GM19238 (cell line): Measurements from ENCODE around the gene KPNA6.
"Not testable (repeated sequence)": the region's sequence is repeated elsewhere in the genome, so short reads cannot be mapped to it uniquely, and the experiment has no call there.

ENCODE experiments used
- DNase-seq: peaks from one replicate; pipeline ENCODE4 v3.0.0; 2011; ENCODE audit warnings: low spot score; ENCODE audit not compliant: insufficient read length

Gene KPNA6

GRCh38 chr1:32138965-32139364, 31.1 kb downstream of the KPNA6 start:
- no peak for DNase-seq

- DNase-seq = no peak
Observed at GRCh38 chr1:32142446-32143301, 34.8 kb downstream of the KPNA6 start.

DNA sequence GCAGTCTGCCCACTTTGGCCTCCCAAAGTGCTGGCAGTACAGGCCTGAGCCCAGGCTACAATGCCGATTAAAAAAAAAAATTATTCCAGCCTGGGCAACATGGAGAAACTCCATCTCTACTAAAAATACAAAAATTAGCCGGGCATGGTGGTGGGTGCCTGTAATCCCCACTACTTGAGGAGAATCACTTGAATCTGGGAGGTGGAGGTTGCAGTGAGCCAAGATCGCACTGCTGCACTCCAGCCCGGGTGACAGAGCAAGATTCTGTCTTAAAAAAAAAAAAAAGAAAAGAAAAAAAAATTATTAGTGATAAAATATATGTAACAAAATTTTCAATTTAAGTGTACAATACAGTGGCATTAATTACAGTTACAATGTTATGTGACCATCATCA, 35.4 kb downstream of the KPNA6 start:
- DNase-seq = not testable (repeated sequence)

GRCh38 chr1:32144033-32144432, 36.2 kb downstream of the KPNA6 start:
- DNase-seq = no peak

- DNase-seq = not testable (repeated sequence)
Observed at GRCh38 chr1:32147799-32148198, 39.9 kb downstream of the KPNA6 start.

GRCh38 chr1:32150847-32151246, 43.0 kb downstream of the KPNA6 start:
- DNase-seq = no peak

DNA sequence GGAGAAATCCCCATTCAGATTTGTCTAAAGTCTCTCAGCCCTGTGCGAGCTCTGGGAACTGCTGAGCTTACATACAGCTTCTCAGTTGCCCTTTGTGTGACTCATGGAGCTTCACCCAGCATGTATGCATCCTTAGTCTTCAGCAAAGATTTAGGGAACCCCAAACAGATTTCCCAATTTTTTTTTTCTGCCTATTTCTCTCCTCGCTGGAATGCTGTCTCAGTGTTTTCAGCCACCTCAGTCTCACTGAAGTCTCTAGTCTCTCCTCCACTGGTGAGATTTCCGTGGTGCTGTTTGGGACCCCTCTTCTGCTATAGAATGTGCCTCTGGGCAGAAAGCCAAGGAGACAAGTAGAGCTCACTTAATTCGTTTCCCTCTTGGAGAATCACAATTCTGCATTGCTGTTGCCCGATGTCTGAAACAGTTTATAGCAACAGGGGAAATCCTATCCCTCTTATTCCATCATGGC, 43.5 kb downstream of the KPNA6 start:
- no peak for DNase-seq

DNA sequence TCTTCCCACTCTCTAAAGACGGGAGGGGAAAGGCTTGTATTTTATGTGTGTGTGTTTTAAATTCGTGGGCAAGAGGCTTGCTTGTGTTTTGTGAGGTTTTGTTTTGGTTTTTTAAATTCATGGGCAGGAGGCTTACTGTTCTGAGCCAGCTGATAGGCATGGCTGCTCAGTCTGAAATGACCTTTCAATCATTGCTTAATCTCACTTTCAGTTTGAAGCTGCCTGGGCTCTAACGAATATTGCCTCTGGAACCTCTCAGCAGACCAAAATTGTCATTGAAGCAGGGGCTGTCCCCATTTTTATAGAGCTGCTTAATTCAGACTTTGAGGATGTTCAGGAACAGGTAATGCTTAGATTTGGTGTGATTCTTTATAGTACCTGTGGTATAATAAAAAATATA, 51.3 kb downstream of the KPNA6 start:
- DNase-seq = peak; percentile 30

GRCh38 chr1:32163405-32163804, 55.5 kb downstream of the KPNA6 start:
- no peak for DNase-seq

GRCh38 chr1:32165633-32166032, 57.8 kb downstream of the KPNA6 start:
- not testable (repeated sequence) for DNase-seq

- DNase-seq = no peak
Observed at GRCh38 chr1:32170991-32171390, 63.1 kb downstream of the KPNA6 start.

DNA sequence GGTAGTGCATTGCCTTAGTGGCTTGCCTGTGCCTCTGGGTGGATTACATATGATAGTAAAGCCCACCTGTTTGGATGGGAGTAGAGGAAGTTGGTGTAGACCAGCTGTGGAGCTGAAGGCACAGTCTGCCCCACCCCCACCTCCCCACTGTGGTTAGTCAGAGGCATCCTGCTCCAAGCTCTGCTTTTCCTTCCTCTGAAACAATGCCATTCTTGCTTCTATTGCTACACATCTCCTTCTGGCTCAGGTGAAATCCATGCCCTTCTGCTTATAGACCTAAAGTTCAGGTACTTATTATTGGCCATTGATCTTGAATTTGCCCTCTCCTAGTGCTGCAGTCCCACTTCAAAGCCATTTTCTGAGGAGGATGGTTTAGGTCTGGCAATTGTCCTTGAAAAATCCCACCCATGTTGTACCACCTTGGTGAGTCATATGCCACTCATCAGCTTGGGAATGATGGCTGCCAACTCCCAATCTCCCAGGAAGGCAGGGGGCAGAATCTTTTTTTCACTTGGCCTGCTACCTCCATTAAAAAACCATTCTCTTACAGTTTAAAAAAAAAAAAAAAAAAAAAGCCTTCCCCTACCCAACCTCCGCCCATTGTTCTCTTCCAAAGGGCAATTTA, 64.9 kb downstream of the KPNA6 start:
- no peak for DNase-seq

GRCh38 chr1:32178380-32179192, 70.7 kb downstream of the KPNA6 start:
- DNase-seq = no peak

DNA sequence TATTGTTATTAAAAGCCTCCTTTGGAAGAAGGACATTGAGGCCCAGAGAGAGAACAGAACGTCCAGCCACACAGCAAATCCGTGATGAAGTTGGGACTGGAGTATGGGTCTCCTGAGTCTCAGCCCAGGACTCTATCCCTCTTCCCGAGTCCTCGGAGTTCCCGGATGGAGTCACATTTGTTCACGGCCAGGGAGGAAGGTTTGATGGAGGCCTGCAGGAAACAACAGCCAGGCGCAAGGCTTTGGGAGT, 71.3 kb downstream of the KPNA6 start:
- peak; percentile 25 for DNase-seq

- peak; percentile 99 for DNase-seq
Observed at GRCh38 chr1:32179443-32180185, 71.8 kb downstream of the KPNA6 start, which contains the start of gene TXLNA. Gene TXLNA, plus strand, starts transcription at chr1:32179675. Its CDS starts 671 bp downstream, at chr1:32180346.

DNA sequence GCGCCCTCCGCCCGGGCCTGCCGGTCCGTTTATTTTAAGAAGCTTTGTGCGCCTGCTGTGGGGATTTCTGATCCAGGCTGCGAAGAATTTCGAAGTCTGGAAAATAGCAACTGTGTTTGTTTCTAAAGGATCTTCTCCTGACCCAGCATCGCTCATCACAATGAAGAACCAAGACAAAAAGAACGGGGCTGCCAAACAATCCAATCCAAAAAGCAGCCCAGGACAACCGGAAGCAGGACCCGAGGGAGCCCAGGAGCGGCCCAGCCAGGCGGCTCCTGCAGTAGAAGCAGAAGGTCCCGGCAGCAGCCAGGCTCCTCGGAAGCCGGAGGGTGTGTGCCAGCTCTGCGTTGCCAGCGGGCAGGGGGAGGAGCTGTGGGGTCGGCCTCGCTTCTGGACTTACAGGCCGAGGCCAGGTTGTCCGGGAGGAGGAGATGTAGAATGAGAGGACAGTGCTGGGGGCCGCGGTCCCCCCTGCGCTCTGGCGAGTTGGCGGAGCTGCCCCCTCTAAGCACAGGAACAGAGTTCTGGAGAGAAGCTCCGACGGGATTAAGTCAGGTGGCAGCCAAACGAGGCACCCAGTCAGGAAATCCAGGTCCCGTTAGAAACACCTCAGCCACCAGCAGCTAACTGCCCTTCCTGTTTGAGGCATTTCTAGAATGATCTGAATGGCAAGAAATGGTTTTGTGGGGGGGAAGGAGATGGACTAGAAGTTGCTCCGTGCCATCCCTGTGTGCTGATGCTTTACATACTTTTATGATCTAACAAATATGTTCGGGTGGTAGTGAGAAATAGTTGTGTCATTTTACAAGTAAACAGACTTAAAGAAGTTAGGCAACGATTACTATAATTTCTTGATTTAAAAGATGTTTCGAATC, 72.6 kb downstream of the KPNA6 start:
- peak; percentile 40 for DNase-seq

DNA sequence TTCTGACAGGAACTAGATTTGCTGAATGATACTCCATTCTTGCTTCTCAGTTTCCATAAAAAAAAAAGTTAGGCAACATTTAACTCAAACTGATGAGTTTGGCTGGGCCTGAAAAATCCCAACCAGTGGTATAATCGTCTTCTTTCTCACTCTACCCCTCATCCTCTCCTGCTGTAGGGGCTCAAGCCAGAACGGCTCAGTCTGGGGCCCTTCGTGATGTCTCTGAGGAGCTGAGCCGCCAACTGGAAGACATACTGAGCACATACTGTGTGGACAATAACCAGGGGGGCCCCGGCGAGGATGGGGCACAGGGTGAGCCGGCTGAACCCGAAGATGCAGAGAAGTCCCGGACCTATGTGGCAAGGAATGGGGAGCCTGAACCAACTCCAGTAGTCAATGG, 73.2 kb downstream of the KPNA6 start:
- no peak for DNase-seq

DNA sequence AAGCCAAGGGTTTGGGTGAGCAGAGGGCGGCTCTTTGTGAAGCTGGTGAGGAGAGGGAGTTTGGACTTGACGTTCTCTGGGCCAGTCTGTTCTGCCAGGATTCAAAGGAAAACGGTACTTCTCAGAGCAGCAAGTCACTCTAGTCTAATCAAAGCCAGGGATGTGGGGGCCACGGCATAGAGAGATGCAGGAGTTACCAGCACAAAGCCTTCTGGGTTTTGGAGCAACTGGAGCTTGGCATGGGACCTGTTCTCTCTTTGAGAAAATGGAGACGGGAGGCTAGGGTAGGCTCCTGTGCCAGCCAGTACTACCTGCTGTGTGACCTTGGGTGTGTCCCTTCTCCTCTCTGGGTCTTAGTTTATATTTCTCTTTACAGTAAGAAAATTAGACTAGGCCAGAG, 73.7 kb downstream of the KPNA6 start:
- no peak for DNase-seq

DNA sequence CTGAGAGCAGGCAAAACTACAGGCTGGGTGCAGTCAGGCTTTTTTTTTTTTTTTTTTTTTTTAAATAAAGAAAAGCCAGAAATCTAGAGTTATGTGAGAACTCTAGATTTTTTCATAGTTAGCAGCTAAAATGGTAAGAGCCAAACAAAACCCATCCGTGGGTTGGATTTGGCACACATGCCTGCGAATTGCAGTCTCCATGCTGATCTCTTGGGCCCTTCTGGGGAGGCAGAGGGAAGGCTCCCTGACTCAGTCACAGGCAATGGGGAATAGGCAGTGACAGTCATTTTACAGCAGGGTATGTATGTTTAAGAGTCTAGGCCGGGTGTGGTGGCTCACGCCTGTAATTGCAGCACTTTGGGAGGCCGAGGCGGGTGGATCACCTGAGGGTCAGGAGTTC, 74.2 kb downstream of the KPNA6 start:
- no peak for DNase-seq

- DNase-seq = no peak
Observed at GRCh38 chr1:32184650-32185049, 76.8 kb downstream of the KPNA6 start.
